HEK293 (cell line): Measurements from ENCODE around the gene KANK4.
A peak's percentile ranks its signal among the peaks of the same experiment; 100 is the strongest.

Experiments used
- CTCF ChIA-PET: fragments of 350-600 bp; formaldehyde crosslinking; extraction: SDS; loops from one replicate; lab custom pipeline; 2021; ENCODE audit warnings: antibody characterized with exemption; lab: Yijun Ruan, JAX
- POLR2A ChIA-PET: fragments of 300-600 bp; formaldehyde crosslinking; extraction: SDS; loops from one replicate; lab custom pipeline; 2020; ENCODE audit warnings: antibody characterized with exemption, inconsistent platforms; lab: Yijun Ruan, JAX
- H3K27ac ChIP-seq: fragments of 200-500 bp; sonication (Bioruptor generic); 2 replicates; pipeline ENCODE4 v1.5.1; 2014; ENCODE audit warnings: low read depth, low read length, control low read depth, inconsistent platforms; ENCODE audit errors: extremely low read depth
- H3K36me3 ChIP-seq, 2 experiments: fragments of 200-500 bp in 1 of 2; sonication (Bioruptor generic) in 1 of 2; 1 replicate in 1 of 2; 2 replicates in 1 of 2; pipeline ENCODE4 v1.5.1; 2014 to 2017; ENCODE audit warnings: inconsistent platforms in 2 of 2, low read length in 2 of 2; ENCODE audit not compliant: control insufficient read depth in 2 of 2, insufficient read depth in 1 of 2
- H3K4me1 ChIP-seq: fragments of 200-500 bp; sonication (Bioruptor generic); 2 replicates; pipeline ENCODE4 v1.5.1; 2014; ENCODE audit warnings: mild to moderate bottlenecking, low read length, inconsistent platforms; ENCODE audit not compliant: control insufficient read depth, insufficient read depth
- H3K4me3 ChIP-seq: 2 replicates; pipeline ENCODE4 v1.5.1; 2011; ENCODE audit warnings: low read depth, mild to moderate bottlenecking, control low read depth, low read length, moderate library complexity
- H3K9me3 ChIP-seq: fragments of 200-500 bp; sonication (Bioruptor generic); 2 replicates; pipeline ENCODE4 v1.5.1; 2014; ENCODE audit warnings: low read depth, low read length, inconsistent platforms; ENCODE audit not compliant: control insufficient read depth, insufficient read depth
- BCL11B ChIP-seq: fragments of 450-650 bp; formaldehyde crosslinking; IDR thresholded peaks from 2 replicates; pipeline ENCODE4 v1.5.1; 2016; ENCODE audit warnings: low read depth, missing biosample characterization, missing genetic modification characterization
- GFI1B ChIP-seq: fragments of 450-650 bp; formaldehyde crosslinking; IDR thresholded peaks from 2 replicates; pipeline ENCODE4 v1.5.1; 2016; ENCODE audit warnings: missing biosample characterization, missing genetic modification characterization
- GLIS1 ChIP-seq: fragments of 450-650 bp; formaldehyde crosslinking; IDR thresholded peaks from 2 replicates; pipeline ENCODE4 v1.5.1; 2016; ENCODE audit warnings: missing biosample characterization, missing genetic modification characterization
- HOXC10 ChIP-seq: sonication (generic); formaldehyde crosslinking; IDR thresholded peaks from 2 replicates; pipeline ENCODE4 v1.8.1; 2023; ENCODE audit warnings: mild to moderate bottlenecking, missing genetic modification reagents
- KLF16 ChIP-seq: fragments of 450-650 bp; formaldehyde crosslinking; IDR thresholded peaks from 2 replicates; pipeline ENCODE4 v1.5.1; 2017; ENCODE audit warnings: missing biosample characterization, missing genetic modification characterization
- RBAK ChIP-seq: fragments of 450-650 bp; formaldehyde crosslinking; IDR thresholded peaks from 2 replicates; pipeline ENCODE4 v1.5.1; 2016; ENCODE audit warnings: missing biosample characterization, missing genetic modification characterization
- SETDB1 ChIP-seq: IDR thresholded peaks from one replicate; pipeline ENCODE4 v1.6.1; 2017; ENCODE audit warnings: mild to moderate bottlenecking, low read length, moderate library complexity, mixed read lengths; ENCODE audit not compliant: insufficient read length
- SP2 ChIP-seq: fragments of 450-650 bp; formaldehyde crosslinking; IDR thresholded peaks from 2 replicates; pipeline ENCODE4 v1.5.1; 2016; ENCODE audit warnings: missing biosample characterization, missing genetic modification characterization
- TRIM28 ChIP-seq: IDR thresholded peaks from 2 replicates; pipeline ENCODE4 v1.6.1; 2011; ENCODE audit warnings: low read length, control low read depth, borderline replicate concordance
- YY1 ChIP-seq: fragments of 450-650 bp; formaldehyde crosslinking; IDR thresholded peaks from 2 replicates; pipeline ENCODE4 v1.5.1; 2018; ENCODE audit warnings: missing biosample characterization, missing genetic modification characterization
- ZNF112 ChIP-seq: fragments of 450-650 bp; formaldehyde crosslinking; IDR thresholded peaks from 2 replicates; pipeline ENCODE4 v1.5.0; 2017; ENCODE audit warnings: missing biosample characterization, missing genetic modification characterization
- ZNF184 ChIP-seq: fragments of 450-650 bp; IDR thresholded peaks from 2 replicates; pipeline ENCODE4 v1.5.1; 2018; ENCODE audit warnings: missing biosample characterization, mild to moderate bottlenecking, missing genetic modification characterization
- ZNF19 ChIP-seq: fragments of 450-650 bp; formaldehyde crosslinking; IDR thresholded peaks from 2 replicates; pipeline ENCODE4; 2016; ENCODE audit warnings: missing biosample characterization, missing genetic modification characterization, low read depth
- ZNF239 ChIP-seq: fragments of 450-650 bp; formaldehyde crosslinking; IDR thresholded peaks from 2 replicates; pipeline ENCODE4 v1.5.1; 2016; ENCODE audit warnings: missing biosample characterization, missing genetic modification characterization
- ZNF274 ChIP-seq, 2 experiments: fragments of 200-500 bp in 1 of 2; fragments of 450-650 bp in 1 of 2; sonication (Bioruptor generic) in 1 of 2; formaldehyde crosslinking in 1 of 2; IDR thresholded peaks; 2 replicates each; pipeline versions ENCODE4 v1.5.1 to v1.6.1; 2014 to 2016; ENCODE audit warnings: borderline replicate concordance in 1 of 2, inconsistent platforms in 1 of 2, low read length in 1 of 2, missing biosample characterization in 1 of 2, missing genetic modification characterization in 1 of 2
- ZNF366 ChIP-seq: fragments of 450-650 bp; formaldehyde crosslinking; conservative IDR thresholded peaks from 2 replicates; pipeline ENCODE4 v1.5.1; 2016; ENCODE audit warnings: missing biosample characterization, missing genetic modification characterization
- ZNF777 ChIP-seq: fragments of 450-650 bp; formaldehyde crosslinking; IDR thresholded peaks from 2 replicates; pipeline ENCODE4 v1.5.1; 2017; ENCODE audit warnings: missing biosample characterization, missing genetic modification characterization, borderline replicate concordance
- TF ChIP-seq, protein P1 (sequence below): fragments of 450-650 bp; formaldehyde crosslinking; IDR thresholded peaks from 2 replicates; pipeline ENCODE4 v1.5.1; 2016; ENCODE audit warnings: missing biosample characterization, missing genetic modification characterization
- TF ChIP-seq, protein P2 (sequence below): fragments of 450-650 bp; formaldehyde crosslinking; IDR thresholded peaks from 2 replicates; pipeline ENCODE4 v1.5.1; 2016; ENCODE audit warnings: missing biosample characterization, missing genetic modification characterization, borderline replicate concordance
- TF ChIP-seq, protein P3 (sequence below): fragments of 450-650 bp; formaldehyde crosslinking; IDR thresholded peaks from 2 replicates; pipeline ENCODE4 v1.5.1; 2017; ENCODE audit warnings: missing biosample characterization, mild to moderate bottlenecking, missing genetic modification characterization, moderate library complexity
- TF ChIP-seq, protein P4 (sequence below): fragments of 450-650 bp; IDR thresholded peaks from 2 replicates; pipeline ENCODE4 v1.5.1; 2018; ENCODE audit warnings: missing biosample characterization, missing genetic modification characterization

KANK4 gene

DNA sequence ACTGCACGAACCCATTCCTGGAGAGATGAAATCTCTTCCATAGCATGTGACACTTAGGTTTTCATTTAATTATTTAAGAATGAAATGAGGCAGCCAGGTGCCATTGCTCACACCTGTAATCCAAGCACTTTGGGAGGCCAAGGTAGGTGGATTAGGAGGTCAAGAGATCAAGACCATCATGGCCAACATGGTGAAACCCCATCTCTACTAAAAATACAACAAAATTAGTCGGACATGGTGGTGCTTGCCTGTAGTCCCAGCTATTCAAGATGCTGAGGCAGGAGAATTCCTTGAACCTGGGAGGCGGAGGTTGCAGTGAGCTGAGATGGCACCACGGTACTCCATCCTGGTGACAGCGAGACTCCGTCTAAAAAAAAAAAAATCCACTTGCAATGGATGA lies 106.8 kb downstream of the KANK4 start:
- Histone ChIP-seq H3K4me3 (no peak overlapping the region), H3K9me3 (no peaks in the 10 kb centered on the region; the same call in 1 of the 2 replicates), H3K27ac (no peak overlapping the region), H3K36me3 (no peaks in the 10 kb centered on the region), H3K4me1 (no peaks in the 10 kb centered on the region)
- ChIA-PET POLR2A (interaction anchor here (0.6 kb wide), 1 partner anchor 201 kb away, joined by 4 read pairs; no protein-coding TSS in a partner anchor), CTCF (no interaction called here)
- TF ChIP-seq, protein P1, sequence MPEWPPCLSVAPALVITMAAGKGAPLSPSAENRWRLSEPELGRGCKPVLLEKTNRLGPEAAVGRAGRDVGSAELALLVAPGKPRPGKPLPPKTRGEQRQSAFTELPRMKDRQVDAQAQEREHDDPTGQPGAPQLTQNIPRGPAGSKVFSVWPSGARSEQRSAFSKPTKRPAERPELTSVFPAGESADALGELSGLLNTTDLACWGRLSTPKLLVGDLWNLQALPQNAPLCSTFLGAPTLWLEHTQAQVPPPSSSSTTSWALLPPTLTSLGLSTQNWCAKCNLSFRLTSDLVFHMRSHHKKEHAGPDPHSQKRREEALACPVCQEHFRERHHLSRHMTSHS (tag by site-specific recombination), result no peak
- TF ChIP-seq BCL11B (tag by site-specific recombination) (no peak), ZNF239 (tag by site-specific recombination) (no peak), ZNF366 (tag by site-specific recombination) (no peak), ZNF112 (tag by site-specific recombination) (no peak), ZNF274 (IDR thresholded peaks at IDR 0.05; ENCODE audit: low read length) (no peak), ZNF274 (tag by site-specific recombination; IDR thresholded peaks at IDR 0.05; ENCODE audit: borderline replicate concordance) (no peak), YY1 (tag by site-specific recombination) (no peak), SP2 (no peak), ZNF777 (tag by site-specific recombination) (no peak)
- TF ChIP-seq, protein P2, sequence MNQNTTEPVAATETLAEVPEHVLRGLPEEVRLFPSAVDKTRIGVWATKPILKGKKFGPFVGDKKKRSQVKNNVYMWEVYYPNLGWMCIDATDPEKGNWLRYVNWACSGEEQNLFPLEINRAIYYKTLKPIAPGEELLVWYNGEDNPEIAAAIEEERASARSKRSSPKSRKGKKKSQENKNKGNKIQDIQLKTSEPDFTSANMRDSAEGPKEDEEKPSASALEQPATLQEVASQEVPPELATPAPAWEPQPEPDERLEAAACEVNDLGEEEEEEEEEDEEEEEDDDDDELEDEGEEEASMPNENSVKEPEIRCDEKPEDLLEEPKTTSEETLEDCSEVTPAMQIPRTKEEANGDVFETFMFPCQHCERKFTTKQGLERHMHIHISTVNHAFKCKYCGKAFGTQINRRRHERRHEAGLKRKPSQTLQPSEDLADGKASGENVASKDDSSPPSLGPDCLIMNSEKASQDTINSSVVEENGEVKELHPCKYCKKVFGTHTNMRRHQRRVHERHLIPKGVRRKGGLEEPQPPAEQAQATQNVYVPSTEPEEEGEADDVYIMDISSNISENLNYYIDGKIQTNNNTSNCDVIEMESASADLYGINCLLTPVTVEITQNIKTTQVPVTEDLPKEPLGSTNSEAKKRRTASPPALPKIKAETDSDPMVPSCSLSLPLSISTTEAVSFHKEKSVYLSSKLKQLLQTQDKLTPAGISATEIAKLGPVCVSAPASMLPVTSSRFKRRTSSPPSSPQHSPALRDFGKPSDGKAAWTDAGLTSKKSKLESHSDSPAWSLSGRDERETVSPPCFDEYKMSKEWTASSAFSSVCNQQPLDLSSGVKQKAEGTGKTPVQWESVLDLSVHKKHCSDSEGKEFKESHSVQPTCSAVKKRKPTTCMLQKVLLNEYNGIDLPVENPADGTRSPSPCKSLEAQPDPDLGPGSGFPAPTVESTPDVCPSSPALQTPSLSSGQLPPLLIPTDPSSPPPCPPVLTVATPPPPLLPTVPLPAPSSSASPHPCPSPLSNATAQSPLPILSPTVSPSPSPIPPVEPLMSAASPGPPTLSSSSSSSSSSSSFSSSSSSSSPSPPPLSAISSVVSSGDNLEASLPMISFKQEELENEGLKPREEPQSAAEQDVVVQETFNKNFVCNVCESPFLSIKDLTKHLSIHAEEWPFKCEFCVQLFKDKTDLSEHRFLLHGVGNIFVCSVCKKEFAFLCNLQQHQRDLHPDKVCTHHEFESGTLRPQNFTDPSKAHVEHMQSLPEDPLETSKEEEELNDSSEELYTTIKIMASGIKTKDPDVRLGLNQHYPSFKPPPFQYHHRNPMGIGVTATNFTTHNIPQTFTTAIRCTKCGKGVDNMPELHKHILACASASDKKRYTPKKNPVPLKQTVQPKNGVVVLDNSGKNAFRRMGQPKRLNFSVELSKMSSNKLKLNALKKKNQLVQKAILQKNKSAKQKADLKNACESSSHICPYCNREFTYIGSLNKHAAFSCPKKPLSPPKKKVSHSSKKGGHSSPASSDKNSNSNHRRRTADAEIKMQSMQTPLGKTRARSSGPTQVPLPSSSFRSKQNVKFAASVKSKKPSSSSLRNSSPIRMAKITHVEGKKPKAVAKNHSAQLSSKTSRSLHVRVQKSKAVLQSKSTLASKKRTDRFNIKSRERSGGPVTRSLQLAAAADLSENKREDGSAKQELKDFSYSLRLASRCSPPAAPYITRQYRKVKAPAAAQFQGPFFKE, result no peak

DNA sequence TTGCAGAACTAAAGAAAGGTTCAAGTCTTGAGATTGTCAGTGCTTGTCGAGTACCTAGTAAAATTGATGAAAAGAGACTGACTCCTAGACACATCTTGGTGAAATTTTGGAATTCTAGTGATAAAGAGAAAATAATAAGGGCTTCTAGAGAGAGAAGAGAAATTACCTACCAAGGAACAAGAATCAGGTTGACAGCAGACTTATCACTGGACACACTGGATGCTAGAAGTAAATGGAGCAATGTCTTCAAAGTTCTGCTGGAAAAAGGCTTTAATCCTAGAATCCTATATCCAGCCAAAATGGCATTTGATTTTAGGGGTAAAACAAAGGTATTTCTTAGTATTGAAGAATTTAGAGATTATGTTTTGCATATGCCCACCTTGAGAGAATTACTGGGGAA lies 108.3 kb downstream of the KANK4 start:
- no peaks in the 10 kb centered on the region for H3K36me3 ChIP-seq

DNA sequence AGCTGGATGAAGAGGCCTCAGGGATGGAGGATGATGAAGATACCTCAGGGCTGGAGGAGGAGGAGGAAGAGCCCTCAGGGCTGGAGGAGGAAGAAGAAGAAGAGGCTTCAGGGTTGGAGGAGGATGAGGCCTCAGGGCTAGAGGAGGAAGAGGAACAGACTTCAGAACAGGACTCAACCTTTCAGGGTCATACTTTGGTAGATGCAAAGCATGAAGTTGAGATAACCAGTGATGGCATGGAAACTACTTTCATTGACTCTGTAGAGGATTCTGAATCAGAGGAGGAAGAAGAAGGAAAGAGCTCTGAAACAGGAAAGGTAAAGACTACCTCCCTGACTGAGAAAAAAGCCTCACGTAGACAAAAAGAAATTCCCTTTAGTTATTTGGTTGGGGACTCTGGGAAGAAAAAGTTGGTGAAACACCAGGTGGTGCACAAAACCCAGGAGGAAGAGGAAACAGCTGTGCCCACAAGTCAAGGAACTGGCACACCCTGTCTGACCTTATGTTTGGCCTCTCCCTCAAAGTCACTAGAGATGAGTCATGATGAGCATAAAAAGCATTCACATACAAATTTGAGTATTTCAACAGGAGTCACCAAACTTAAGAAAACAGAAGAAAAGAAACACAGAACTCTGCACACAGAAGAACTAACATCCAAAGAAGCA lies 109.2 kb downstream of the KANK4 start:
- no peaks in the 10 kb centered on the region; the same call in 1 of the 2 replicates for H3K9me3 ChIP-seq
- no peak overlapping the region for H3K27ac ChIP-seq
- CTCF ChIA-PET, result interaction anchor here (0.7 kb wide), 1 partner anchor 21 kb away, joined by 3 read pairs; no protein-coding TSS in a partner anchor
- no peaks in the 10 kb centered on the region for H3K36me3 ChIP-seq
- no peaks in the 10 kb centered on the region for H3K4me1 ChIP-seq
- POLR2A ChIA-PET, result no interaction called here
- H3K4me3 ChIP-seq, result no peak overlapping the region
- no peak for TF ChIP-seq KLF16 (tag by site-specific recombination)
- TF ChIP-seq, protein P3, sequence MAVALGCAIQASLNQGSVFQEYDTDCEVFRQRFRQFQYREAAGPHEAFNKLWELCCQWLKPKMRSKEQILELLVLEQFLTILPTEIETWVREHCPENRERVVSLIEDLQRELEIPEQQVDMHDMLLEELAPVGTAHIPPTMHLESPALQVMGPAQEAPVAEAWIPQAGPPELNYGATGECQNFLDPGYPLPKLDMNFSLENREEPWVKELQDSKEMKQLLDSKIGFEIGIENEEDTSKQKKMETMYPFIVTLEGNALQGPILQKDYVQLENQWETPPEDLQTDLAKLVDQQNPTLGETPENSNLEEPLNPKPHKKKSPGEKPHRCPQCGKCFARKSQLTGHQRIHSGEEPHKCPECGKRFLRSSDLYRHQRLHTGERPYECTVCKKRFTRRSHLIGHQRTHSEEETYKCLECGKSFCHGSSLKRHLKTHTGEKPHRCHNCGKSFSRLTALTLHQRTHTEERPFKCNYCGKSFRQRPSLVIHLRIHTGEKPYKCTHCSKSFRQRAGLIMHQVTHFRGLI (tag by site-specific recombination), result no peak
- TF ChIP-seq RBAK (tag by site-specific recombination), result no peak
- no peak for TF ChIP-seq ZNF19 (tag by site-specific recombination)
- no peak for TF ChIP-seq GFI1B
- TF ChIP-seq, protein P4, sequence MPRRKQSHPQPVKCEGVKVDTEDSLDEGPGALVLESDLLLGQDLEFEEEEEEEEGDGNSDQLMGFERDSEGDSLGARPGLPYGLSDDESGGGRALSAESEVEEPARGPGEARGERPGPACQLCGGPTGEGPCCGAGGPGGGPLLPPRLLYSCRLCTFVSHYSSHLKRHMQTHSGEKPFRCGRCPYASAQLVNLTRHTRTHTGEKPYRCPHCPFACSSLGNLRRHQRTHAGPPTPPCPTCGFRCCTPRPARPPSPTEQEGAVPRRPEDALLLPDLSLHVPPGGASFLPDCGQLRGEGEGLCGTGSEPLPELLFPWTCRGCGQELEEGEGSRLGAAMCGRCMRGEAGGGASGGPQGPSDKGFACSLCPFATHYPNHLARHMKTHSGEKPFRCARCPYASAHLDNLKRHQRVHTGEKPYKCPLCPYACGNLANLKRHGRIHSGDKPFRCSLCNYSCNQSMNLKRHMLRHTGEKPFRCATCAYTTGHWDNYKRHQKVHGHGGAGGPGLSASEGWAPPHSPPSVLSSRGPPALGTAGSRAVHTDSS, result no peak
- TF ChIP-seq ZNF184, result no peak
- no peak for TF ChIP-seq HOXC10 (CRISPR knock-in tag)

More for the DNA sequence above, 108.3 kb downstream of the KANK4 start:
- no peak for TF ChIP-seq GLIS1 (tag by site-specific recombination)
- TF ChIP-seq SETDB1, result peak; percentile 97
- peak; percentile 100 for TF ChIP-seq TRIM28
- Histone ChIP-seq H3K27ac (no peak overlapping the region), H3K4me1 (no peaks in the 10 kb centered on the region), H3K4me3 (no peak overlapping the region), H3K9me3 (no peaks in the 10 kb centered on the region; the same call in 1 of the 2 replicates)
- CTCF ChIA-PET, result no interaction called here
- POLR2A ChIA-PET, result no interaction called here
